ENCODE measurements around the gene PDLIM3. TPM values are rescaled to one million over a fixed set of nuclear protein-coding genes. Genes with fewer than 3 reads are reported as not detected.
A peak's percentile ranks its signal among the peaks of the same experiment; 100 is the strongest.
"Not testable (repeated sequence)": the region's sequence is repeated elsewhere in the genome, so short reads cannot be mapped to it uniquely, and the experiment has no call there.

Gene PDLIM3
- polyA plus RNA-seq, 3 donors = 3.7 to 7.3 (median 6.1) TPM

GRCh38 chr4:185560316-185560715 lies 25.0 kb upstream of the PDLIM3 start:
- DNase-seq (ENCODE audit: extremely low read depth in 1 of 11, low read depth in 9 of 11, low spot score in 4 of 11) = no peak

DNA sequence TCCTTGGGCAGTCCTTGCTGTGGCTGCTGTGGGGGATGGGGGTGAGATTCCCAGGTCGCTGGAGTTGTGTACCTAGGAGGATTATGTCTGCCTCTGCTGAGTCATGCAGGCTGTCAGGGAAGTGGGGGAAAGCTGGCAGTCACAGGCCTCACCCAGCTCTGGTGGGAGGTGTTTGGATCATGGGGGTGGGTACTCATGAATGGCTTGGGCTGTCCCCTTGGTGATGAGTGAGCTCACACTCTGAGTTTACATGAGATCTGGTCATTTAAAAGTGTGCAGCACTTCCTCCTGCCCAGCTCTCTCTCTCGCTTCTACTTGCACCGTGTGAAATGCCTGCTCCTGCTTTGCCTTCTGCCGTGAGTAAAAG lies 24.6 kb upstream of the PDLIM3 start:
- no peak for DNase-seq (ENCODE audit: extremely low read depth in 1 of 11, low read depth in 9 of 11, low spot score in 4 of 11)

DNA sequence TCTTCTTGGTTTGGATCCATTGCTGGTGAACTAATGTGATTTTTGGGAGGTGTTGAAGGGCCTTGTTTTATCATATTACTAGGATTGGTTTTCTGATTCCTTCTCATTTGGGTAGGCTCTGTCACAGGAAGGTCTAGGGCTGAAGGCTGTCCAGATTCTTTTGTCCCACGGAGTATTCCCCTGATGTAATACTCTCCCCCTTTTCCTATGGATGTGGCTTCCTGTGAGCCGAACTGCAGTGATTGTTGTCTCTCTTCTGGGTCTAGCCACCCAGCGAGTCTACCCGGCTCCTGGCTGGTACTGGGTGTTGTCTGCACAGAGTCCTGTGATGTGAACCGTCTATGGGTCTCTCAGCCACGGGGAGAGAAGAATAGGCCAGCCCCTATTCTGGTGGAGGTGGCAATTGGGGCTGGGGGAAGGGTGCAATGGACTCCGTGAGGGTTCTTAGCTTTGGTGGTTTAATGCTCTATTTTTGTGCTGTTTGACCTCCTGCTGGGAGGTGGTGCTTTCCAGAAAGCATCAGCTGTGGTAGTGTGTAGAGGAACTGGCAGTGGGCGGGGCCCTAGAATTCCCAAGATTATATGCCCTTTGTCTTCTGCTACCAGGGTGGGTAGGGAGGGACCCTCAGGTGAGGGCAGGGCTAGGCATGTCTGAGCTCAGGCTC lies 24.1 kb upstream of the PDLIM3 start:
- DNase-seq (ENCODE audit: extremely low read depth in 1 of 11, low read depth in 9 of 11, low spot score in 4 of 11) = not testable (repeated sequence)

- DNase-seq (ENCODE audit: extremely low read depth in 1 of 11, low read depth in 9 of 11, low spot score in 4 of 11) = no peak
These were observed 19.2 kb upstream of the PDLIM3 start for GRCh38 chr4:185554365-185555126.

DNA sequence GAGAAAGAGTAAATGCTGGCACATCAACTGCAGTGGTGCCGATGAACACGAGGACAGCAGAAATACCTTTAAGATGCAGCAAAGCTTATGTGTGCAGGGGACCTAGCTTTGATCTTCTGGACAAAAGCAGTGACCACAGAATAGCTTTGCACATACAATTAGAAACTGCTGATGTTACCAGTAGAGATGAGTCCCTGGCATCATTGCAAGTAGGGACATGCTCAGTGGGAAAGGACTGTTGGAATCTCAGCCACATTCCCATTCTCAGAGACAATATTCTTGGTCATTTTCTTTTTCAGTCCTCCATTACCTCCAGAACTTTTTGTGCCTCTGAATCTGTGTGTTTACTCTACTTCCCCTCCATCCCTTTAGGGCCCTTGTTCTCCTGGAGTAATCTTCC lies 16.9 kb upstream of the PDLIM3 start:
- DNase-seq (ENCODE audit: extremely low read depth in 1 of 11, low read depth in 9 of 11, low spot score in 4 of 11) = no peak

GRCh38 chr4:185550933-185551332 lies 15.6 kb upstream of the PDLIM3 start:
- DNase-seq (ENCODE audit: extremely low read depth in 1 of 11, low read depth in 9 of 11, low spot score in 4 of 11) = no peak

- DNase-seq (ENCODE audit: extremely low read depth in 1 of 11, low read depth in 9 of 11, low spot score in 4 of 11) = no peak
These were observed 13.9 kb upstream of the PDLIM3 start for GRCh38 chr4:185549095-185549639.

DNA sequence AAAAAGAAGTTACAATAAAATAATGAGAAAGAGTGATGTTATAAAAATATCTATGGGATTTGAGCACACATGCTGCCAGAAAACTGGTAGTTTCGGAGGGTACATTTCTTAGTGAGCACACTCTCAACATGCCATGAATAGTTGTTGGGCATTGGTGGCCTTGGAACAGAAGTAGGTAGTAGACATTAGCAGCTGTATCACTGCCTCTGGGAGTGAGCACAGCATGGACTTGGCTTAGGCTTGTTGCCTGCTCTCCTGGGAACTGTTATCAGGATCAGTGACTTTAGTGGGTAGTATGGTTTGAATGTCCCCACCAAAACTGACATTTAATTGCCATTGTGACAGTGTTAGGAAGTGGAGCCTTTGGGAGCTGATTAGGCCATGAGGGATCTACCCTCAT lies 13.3 kb upstream of the PDLIM3 start:
- no peak for DNase-seq (ENCODE audit: extremely low read depth in 1 of 11, low read depth in 9 of 11, low spot score in 4 of 11)

DNA sequence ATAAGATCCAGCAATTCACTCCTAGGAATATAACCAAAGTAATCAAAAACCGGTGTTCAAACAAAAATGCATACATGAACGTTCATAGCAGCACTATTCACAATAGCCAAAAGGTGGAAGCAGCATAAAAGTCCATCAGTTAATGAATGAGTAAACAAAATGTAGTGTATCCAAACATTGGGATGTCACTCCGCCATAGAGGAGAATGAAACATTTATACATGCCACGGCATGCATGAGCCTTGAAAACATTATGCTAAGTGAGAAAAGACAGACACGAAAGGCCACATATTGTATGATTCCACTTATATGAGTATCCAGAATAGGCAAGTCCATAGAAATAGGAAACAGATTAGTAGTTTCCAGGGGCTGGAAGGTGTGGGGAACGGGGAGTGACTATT lies 11.0 kb upstream of the PDLIM3 start:
- no peak for DNase-seq (ENCODE audit: extremely low read depth in 1 of 11, low read depth in 9 of 11, low spot score in 4 of 11)

GRCh38 chr4:185542626-185543315 lies 7.5 kb upstream of the PDLIM3 start:
- DNase-seq (ENCODE audit: extremely low read depth in 1 of 11, low read depth in 9 of 11, low spot score in 4 of 11) = peak in 10 of 11 donors; percentile 47 to 79 (median 72)

GRCh38 chr4:185541251-185541727 lies 6.0 kb upstream of the PDLIM3 start:
- DNase-seq (ENCODE audit: extremely low read depth in 1 of 11, low read depth in 9 of 11, low spot score in 4 of 11) = no peak

GRCh38 chr4:185540487-185541120 lies 5.3 kb upstream of the PDLIM3 start:
- no peak for DNase-seq (ENCODE audit: extremely low read depth in 1 of 11, low read depth in 9 of 11, low spot score in 4 of 11)

DNA sequence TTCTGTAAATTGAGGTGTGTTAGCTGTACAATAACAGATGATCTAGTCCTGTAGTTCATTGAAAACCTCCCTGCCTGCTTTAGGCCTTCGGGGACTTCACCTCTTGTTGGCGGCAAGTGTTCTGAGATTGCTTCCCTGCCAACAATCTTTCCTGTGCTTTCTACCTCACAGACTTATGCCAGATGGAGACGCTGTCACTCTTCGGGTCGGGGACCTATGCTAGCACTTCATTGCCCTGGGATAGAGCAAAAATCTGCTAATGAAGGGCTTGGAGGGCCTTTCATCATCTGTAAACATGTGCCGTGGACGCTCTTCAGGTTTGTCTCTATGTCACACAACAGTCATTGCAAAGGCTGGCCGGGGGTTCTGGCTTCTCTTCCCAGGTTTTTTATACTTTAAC lies 4.7 kb upstream of the PDLIM3 start:
- no peak for DNase-seq (ENCODE audit: extremely low read depth in 1 of 11, low read depth in 9 of 11, low spot score in 4 of 11)

GRCh38 chr4:185538806-185539205 lies 3.5 kb upstream of the PDLIM3 start:
- no peak for DNase-seq (ENCODE audit: extremely low read depth in 1 of 11, low read depth in 9 of 11, low spot score in 4 of 11)

DNA sequence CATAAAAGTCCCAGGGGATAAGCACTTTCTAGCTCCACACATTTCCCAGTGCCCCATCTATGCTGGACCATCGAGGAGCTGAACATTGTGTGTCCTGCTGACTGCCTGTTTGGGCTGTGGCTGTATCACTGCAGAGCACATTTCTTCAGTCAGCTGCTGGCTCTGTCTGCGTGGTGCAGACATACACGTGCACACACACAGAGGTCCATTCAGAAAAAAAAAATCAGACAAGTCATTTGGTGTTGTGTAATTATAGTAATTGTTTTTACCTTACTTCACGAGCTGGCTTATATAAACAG lies 1.1 kb upstream of the PDLIM3 start:
- no peak for DNase-seq (ENCODE audit: extremely low read depth in 1 of 11, low read depth in 9 of 11, low spot score in 4 of 11)

- DNase-seq (ENCODE audit: extremely low read depth in 1 of 11, low read depth in 9 of 11, low spot score in 4 of 11) = peak in 3 of 11 donors; percentile 44 to 61 (median 58)
These were observed 504 bp upstream of the PDLIM3 start for GRCh38 chr4:185535612-185536410.

DNA sequence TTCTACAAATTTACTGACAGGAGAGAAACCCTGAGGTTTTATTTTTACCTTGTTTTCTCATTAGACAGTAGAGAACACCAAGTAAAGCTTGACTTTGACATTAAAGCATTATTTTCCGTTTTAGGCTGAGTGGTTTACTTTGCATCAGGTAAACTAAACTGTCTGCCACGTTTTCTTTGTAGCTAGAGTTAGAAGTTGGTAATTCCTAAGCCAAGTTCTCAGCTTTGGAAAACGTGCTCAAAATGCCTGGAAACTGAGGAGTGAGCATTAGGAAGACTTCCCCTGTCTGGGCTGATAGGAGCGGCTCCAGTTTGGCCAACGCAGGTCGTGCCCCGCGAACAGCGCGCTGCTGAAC lies 819 bp downstream of the PDLIM3 start:
- DNase-seq (ENCODE audit: extremely low read depth in 1 of 11, low read depth in 9 of 11, low spot score in 4 of 11) = no peak

DNA sequence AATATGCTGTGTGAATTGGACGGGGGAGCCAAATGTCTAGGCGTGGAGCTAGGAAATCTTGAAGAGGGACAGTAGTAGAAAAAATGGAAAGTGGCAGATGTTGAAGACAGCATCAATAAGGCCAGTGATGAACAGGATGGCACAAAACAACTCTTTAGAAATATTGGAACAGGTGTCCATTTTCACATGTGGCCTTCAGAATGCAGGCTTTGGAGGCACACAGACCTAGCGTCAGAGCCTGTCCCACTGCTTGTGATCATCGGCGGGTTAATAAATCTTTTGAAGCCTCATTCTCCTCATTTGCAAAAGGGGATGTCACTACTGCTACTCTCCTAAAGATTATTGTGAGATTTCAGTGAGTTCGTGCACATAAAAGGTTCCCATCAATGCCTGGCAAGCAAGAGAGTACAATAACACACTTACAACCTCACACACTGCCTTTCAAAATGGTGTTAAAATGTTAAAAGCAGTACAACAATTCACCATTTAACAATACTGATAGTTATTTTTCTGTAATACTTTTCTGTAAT lies 2.4 kb downstream of the PDLIM3 start:
- no peak for DNase-seq (ENCODE audit: extremely low read depth in 1 of 11, low read depth in 9 of 11, low spot score in 4 of 11)

- no peak for DNase-seq (ENCODE audit: extremely low read depth in 1 of 11, low read depth in 9 of 11, low spot score in 4 of 11)
These were observed 3.0 kb downstream of the PDLIM3 start for GRCh38 chr4:185532293-185532692.
